GM23338 (cell line): Measurements from ENCODE around the gene C22orf39. TPM values are rescaled to one million over a fixed set of nuclear protein-coding genes. Genes with fewer than 3 reads are reported as not detected.

ENCODE experiments used
- ATAC-seq: fragments of 200-7000 bp; cut with Tn5 transposase; 3 replicates; pipeline ENCODE4 v1.9.1; 2020
- DNase-seq: peaks from one replicate; pipeline ENCODE4 v3.0.0-alpha.2; 2015; ENCODE audit warnings: low spot score
- H2AFZ ChIP-seq: fragments of 200-600 bp; sonication (generic); 2 replicates; pipeline ENCODE4 v1.8.0; 2016; ENCODE audit warnings: antibody characterized with exemption, mild to moderate bottlenecking, moderate library complexity
- H3F3A ChIP-seq: fragments of 200-600 bp; sonication (generic); replicated peaks from 2 replicates; pipeline ENCODE4 v1.8.0; 2017; ENCODE audit warnings: antibody characterized with exemption, mixed run types, low read depth
- H3K27ac ChIP-seq: fragments of 200-600 bp; sonication (generic); 2 replicates; pipeline ENCODE4 v1.6.1; 2016; ENCODE audit warnings: low read depth
- H3K27me3 ChIP-seq: fragments of 200-600 bp; sonication (generic); 2 replicates; pipeline ENCODE4 v1.8.0; 2016; ENCODE audit warnings: mild to moderate bottlenecking, mixed run types, moderate library complexity; ENCODE audit not compliant: insufficient read depth
- H3K36me3 ChIP-seq: fragments of 200-600 bp; sonication (generic); 2 replicates; pipeline ENCODE4 v1.8.0; 2016; ENCODE audit warnings: mild to moderate bottlenecking; ENCODE audit not compliant: insufficient read depth
- H3K4me1 ChIP-seq: fragments of 200-600 bp; sonication (generic); 2 replicates; pipeline ENCODE4 v1.8.0; 2016; ENCODE audit warnings: mild to moderate bottlenecking, moderate library complexity; ENCODE audit not compliant: insufficient read depth
- H3K4me2 ChIP-seq: fragments of 200-600 bp; sonication (generic); 2 replicates; pipeline ENCODE4 v1.7.1; 2017; ENCODE audit warnings: mixed run types
- H3K4me3 ChIP-seq: fragments of 200-600 bp; sonication (generic); 2 replicates; pipeline ENCODE4 v1.6.1; 2016; ENCODE audit warnings: mixed run types
- H3K79me2 ChIP-seq: fragments of 200-600 bp; sonication (generic); replicated peaks from 2 replicates; pipeline ENCODE4 v1.8.0; 2017; ENCODE audit warnings: mild to moderate bottlenecking; ENCODE audit not compliant: insufficient read depth
- H3K9me2 ChIP-seq: fragments of 200-600 bp; sonication (generic); 2 replicates; pipeline ENCODE4 v1.8.0; 2017; ENCODE audit not compliant: insufficient read depth
- H4K20me1 ChIP-seq: fragments of 200-600 bp; sonication (generic); replicated peaks from 2 replicates; pipeline ENCODE4 v1.8.0; 2017; ENCODE audit warnings: mild to moderate bottlenecking; ENCODE audit not compliant: insufficient read depth
- H3K27ac Mint-ChIP-seq: 2 replicates; pipeline ENCODE4 v1.8.0; 2020; ENCODE audit warnings: inconsistent platforms, mild to moderate bottlenecking, moderate library complexity, mixed read lengths
- H3K27me3 Mint-ChIP-seq: 3 replicates; pipeline ENCODE4 v1.8.0; 2022; ENCODE audit warnings: low read depth, mild to moderate bottlenecking, moderate library complexity, mixed read lengths, inconsistent platforms; ENCODE audit not compliant: insufficient read depth, poor library complexity
- H3K36me3 Mint-ChIP-seq: 3 replicates; pipeline ENCODE4 v1.8.0; 2021; ENCODE audit warnings: low read depth, mild to moderate bottlenecking, inconsistent platforms, moderate library complexity, mixed read lengths
- H3K4me1 Mint-ChIP-seq: 3 replicates; pipeline ENCODE4 v1.8.0; 2020; ENCODE audit warnings: mild to moderate bottlenecking, inconsistent platforms, mixed read lengths
- H3K4me3 Mint-ChIP-seq: 3 replicates; pipeline ENCODE4 v1.8.0; 2021; ENCODE audit warnings: moderate library complexity, mild to moderate bottlenecking, inconsistent platforms, mixed read lengths
- H3K9me3 Mint-ChIP-seq: 3 replicates; pipeline ENCODE4 v1.8.0; 2020; ENCODE audit warnings: moderate library complexity, mild to moderate bottlenecking, inconsistent platforms, mixed read lengths
- EZH2 ChIP-seq: fragments of 200-600 bp; sonication (generic); IDR thresholded peaks from one replicate; pipeline ENCODE4 v1.8.0; 2017; ENCODE audit warnings: antibody characterized with exemption, mild to moderate bottlenecking, low read depth; ENCODE audit not compliant: unreplicated experiment
- REST ChIP-seq: IDR thresholded peaks from one replicate; pipeline ENCODE4 v1.6.1; 2018; ENCODE audit warnings: antibody characterized with exemption; ENCODE audit not compliant: unreplicated experiment
- ZNF462 ChIP-seq: fragments of 250-450 bp; sonication (Bioruptor Pico); IDR thresholded peaks from 2 replicates; pipeline ENCODE4 v1.5.0; 2020; ENCODE audit warnings: mild to moderate bottlenecking, moderate library complexity
- polyA plus RNA-seq: library from polyadenylated mRNA; unstranded; fragments of >200 nt; fragmentation: Nextera tagmentation; extraction: Ambion mirVana; gene quantifications from 2 replicates; pipeline ENCODE4 v1.2.1, GENCODE V29; 2016
- total RNA-seq: library from RNA; depleted of rRNA; stranded (reverse); fragments of >200 nt; shearing (Covaris generic); gene quantifications from 2 replicates; pipeline ENCODE4 v1.2.3, GENCODE V29; 2014

Gene C22orf39
- total and polyA plus RNA-seq, 2 experiments from 2014 or later = 37.4 to 40.2 TPM

- H3K27me3 Mint-ChIP-seq = peaks cover 16% of the 10 kb centered on the region
- Histone ChIP-seq H3F3A (no peaks in the 10 kb centered on the region), H3K4me3 (no peak overlapping the region), H3K36me3 (peaks cover 27% of the 10 kb centered on the region), H4K20me1 (peaks cover 22% of the 10 kb centered on the region), H3K27ac (no peak overlapping the region), H3K4me1 (no peaks in the 10 kb centered on the region), H3K4me2 (no peak overlapping the region), H3K27me3 (no peaks in the 10 kb centered on the region), H3K9me2 (no peaks in the 10 kb centered on the region), H3K79me2 (no peaks in the 10 kb centered on the region; the same call in none of the 2 replicates), H2AFZ (no peak overlapping the region)
- no peak overlapping the region for H3K27ac Mint-ChIP-seq
- ATAC-seq = no peak
- DNase-seq = no peak
- no peaks in the 10 kb centered on the region for H3K9me3 Mint-ChIP-seq
- no peaks in the 10 kb centered on the region for H3K4me1 Mint-ChIP-seq
- no peak for TF ChIP-seq REST
- TF ChIP-seq ZNF462 (CRISPR knock-in tag) = no peak
- no peak for TF ChIP-seq EZH2
- H3K4me3 Mint-ChIP-seq = no peak overlapping the region
- H3K36me3 Mint-ChIP-seq = peaks cover 68% of the 10 kb centered on the region
Measured at GRCh38 chr22:19405133-19405532, 42.4 kb downstream of the C22orf39 start.
